Germinal center (tissue), 1 donor: ENCODE measurements around the gene ZFAND2A.
"Not testable (repeated sequence)": the region's sequence is repeated elsewhere in the genome, so short reads cannot be mapped to it uniquely, and the experiment has no call there.

Source experiments
- DNase-seq: peaks from one replicate; pipeline ENCODE4 v3.0.0; 2012; ENCODE audit warnings: mixed read lengths, low spot score

Gene ZFAND2A, protein sequence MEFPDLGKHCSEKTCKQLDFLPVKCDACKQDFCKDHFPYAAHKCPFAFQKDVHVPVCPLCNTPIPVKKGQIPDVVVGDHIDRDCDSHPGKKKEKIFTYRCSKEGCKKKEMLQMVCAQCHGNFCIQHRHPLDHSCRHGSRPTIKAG

GRCh38 chr7:1159891-1160669, at the start of gene ZFAND2A:
TSS of gene ZFAND2A (minus strand) at chr7:1160196. CDS start at chr7:1158212, 1,984 bp downstream.
- peak; percentile 99 for DNase-seq

DNA sequence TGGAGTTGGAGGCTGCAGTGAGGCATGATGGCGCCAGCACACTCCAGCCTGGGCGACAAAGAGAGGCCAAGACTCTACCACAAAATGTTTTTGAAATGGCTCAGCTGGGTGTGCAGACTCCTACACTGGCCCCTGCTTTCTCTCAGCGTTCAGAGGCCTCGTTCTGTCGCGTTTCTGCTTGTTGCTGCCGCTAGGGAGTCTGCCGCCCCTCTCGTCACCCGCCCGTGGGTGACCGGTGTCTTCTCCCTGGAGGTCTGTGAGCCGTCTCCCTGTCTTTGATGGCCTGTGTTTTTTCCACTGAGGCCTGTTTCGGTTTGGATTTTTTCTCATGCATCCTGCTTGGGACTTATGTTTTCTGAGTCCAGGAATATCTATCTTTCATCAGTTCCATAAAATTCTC, 49.1 kb upstream of the ZFAND2A start:
- no peak for DNase-seq

- DNase-seq = not testable (repeated sequence)
Measured at GRCh38 chr7:1205742-1206141, 45.7 kb upstream of the ZFAND2A start.

GRCh38 chr7:1204460-1205140, 44.6 kb upstream of the ZFAND2A start:
- DNase-seq = no peak

GRCh38 chr7:1202914-1203313, 42.9 kb upstream of the ZFAND2A start:
- not testable (repeated sequence) for DNase-seq

DNA sequence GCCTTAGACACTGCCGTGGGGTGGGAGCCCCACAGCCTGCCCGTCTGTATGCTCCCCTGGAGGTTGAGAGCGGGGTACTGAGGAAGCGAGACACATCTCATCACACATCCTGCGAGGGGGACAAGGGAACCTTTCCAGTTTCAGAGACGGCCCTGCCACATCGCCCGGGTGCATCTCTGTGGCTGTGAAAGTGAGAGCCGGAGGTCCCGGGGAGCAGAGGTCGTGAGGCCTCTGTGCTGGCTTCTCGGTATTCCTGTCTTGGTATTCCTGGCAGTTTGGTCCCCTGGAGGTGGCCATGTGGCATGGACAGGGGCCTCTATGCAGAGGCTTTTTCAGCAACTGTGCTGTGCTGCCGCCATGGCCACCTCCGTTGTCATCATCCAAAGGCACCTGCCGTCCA, 41.9 kb upstream of the ZFAND2A start:
- no peak for DNase-seq

GRCh38 chr7:1200045-1200444, 40.0 kb upstream of the ZFAND2A start:
- DNase-seq = no peak

DNA sequence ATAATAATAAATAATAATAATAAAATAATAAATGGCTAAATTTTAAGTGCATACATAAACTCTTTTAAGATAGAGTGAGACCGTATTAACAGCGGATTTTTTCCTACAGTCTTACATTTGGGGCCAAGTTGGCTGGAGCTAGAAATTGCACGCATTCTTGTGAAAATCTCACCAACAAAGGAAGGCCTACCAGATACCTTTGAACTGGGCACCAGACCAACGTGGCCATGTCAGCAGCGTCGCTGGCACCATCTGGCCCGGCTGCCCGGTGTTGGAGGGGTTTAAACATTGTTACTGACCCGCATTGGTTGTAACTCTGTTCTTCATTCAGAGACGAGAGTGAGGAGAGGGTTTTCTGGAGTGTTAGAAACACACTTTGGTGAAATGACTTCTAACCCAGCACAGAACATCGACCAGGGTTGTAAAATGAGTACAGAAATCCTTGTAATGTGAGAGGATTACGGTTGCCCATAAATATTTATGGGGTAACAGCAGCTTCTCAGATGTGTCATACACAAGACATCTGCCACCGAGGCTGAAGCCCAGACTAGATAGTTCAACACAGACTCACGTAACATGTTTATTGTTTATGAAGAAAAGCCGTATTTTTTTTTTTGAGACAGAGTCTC, 38.1 kb upstream of the ZFAND2A start:
- no peak for DNase-seq

- no peak for DNase-seq
Measured at GRCh38 chr7:1196950-1197349, 37.0 kb upstream of the ZFAND2A start.

GRCh38 chr7:1196441-1196840, 36.4 kb upstream of the ZFAND2A start:
- not testable (repeated sequence) for DNase-seq

DNA sequence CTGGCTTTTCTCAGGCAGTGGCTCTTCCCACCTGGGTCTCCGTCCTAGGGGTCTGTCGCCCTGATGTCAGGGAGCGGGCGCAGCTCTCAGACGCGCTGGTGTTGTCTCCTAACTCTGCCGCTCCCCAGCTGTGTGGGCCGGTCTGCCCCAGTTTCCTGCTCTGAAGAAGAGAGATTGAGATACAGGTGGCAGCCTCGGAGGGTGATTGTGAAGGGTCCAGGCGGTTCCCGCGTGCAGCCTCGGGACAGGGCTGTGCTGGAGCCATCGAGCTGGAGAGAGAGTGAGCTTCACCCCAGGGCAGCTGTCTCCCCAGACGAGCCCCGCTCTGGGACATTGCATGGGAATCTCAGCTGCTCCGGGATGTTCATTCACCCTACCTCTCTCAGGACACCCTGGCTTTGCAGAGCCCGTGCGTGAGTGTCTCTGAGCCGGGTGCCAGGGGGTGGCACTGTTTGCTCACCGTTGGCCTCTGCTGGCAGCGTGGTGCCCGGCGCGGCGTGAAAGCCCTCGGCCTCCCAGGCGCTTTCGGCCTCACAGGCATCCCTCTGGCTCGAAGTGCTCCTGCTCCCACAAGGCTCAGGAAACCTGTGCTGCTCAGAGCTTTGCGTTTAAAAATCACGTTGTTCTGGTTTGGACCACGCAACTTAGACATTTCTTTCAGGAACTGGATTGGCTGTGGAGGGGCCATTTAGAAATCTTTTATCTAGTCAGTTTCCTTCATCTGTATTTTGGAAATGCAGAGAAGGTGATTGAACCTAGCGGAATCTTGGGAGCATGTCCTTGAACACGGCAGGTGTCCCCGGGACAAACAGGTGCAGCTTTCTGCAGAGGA, 33.8 kb upstream of the ZFAND2A start:
- DNase-seq = no peak

- DNase-seq = no peak
Measured at GRCh38 chr7:1192171-1192676, 32.2 kb upstream of the ZFAND2A start.

- no peak for DNase-seq
Measured at GRCh38 chr7:1189986-1190772, 30.2 kb upstream of the ZFAND2A start.

DNA sequence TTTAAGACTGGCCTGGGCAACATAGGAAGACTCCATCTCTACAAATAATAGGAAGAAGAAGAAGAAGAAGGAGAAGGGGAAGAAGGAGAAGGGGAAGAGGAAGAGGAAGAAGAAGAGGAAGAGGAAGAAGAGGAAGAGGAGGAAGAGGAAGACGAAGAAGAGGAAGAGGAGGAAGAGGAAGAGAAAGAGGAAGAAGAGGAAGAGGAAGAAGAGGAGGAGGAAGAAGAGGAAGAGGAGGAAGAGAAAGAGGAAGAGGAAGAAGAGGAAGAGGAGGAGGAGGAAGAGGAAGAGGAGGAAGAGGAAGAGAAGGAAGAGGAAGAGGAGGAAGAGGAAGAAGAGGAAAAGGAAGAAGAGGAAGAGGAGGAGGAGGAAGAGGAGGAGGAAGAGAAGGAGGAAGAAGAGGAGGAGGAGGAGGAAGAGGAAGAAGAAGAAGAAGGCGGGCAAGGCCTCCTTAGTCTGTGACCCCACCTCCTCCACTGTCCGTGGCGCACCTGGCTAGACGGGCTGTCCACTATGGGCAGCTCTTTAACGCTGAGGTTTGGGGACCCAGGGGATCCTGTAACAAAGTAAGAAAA, 28.8 kb upstream of the ZFAND2A start:
- no peak for DNase-seq

- DNase-seq = no peak
Measured at GRCh38 chr7:1187127-1187526, 27.1 kb upstream of the ZFAND2A start.

DNA sequence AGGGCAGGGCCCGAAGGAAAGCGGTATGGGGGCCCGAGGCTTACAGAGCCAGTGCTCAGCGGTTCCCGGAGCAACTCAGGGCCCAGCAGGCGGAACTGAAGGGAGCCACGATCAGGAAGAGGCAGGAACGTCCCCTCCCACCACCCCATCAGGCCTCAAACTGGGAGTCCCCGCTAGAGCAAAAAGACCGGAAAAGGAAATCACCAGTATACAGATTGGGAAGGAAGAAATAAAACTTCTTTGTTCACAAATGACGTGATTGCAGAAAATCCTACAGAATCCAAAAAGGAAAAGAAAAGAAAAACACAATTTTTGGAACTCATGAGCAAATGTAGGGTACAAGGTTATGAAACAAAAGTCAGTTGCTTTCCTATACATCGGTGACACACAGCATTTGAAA, 21.6 kb upstream of the ZFAND2A start:
- DNase-seq = no peak

DNA sequence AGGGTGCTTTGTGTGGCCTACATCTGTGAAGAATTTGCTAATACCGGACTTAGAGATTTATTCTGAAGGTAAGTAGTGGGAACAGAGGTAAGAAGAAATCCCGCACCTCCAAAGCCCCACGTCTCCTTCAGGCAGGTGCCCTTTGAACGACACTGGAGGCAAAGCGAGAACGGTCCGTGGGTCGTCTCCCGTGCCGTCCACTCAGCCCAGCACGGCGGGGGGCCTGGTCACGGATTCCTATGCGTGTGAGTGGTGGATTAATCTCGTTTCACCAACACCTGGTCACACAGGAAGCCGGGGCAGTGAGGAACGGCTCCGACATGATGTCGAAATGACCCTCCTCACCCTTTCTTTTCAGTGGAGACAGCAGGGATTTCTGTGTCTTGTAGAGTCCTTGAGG, 21.0 kb upstream of the ZFAND2A start:
- no peak for DNase-seq

- DNase-seq = peak; percentile 78
Measured at GRCh38 chr7:1176891-1177373, 16.9 kb upstream of the ZFAND2A start.

DNA sequence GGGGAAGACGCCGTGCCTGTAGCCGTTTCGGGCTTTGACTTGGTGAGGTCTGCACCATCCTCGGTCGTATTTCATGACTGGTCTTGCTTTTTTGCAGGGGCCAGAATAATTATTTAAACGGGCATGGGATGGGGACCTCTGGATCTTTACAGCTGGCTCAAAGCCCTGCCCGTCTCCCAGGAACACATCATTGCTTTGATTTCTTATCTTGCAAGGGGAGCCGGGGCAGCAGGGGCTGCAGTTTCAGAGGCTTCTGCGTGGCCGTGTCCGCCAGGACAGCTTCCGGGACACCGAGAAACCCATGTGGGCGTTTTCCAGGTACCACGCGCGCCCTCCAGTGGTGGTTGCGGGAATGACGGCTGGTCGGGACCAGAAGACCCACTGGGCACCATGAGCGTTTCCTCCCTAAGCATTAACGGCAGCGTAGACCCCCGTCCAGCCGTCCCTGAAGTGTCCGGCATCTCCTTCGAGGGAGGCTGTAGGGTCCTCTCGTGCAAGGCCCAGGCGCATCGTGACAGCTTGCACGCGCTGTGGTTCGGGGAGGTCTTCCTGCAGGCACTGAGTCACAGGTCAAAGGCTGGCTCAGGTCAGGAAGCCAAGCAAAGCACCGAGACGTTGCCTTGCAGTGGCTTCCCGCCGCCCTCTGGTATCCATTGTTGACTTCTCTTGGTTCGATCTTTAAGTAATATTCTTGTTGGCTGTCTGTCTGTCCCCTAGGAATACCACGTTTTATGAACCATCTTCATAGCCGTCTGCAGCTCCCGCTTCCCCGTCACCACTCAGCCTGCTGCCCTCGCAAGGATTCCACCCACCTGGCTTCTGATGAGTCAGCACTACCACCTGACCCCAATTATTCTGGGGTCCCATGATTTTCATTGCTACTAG, 16.2 kb upstream of the ZFAND2A start:
- peak; percentile 77 for DNase-seq
